ENCODE measurements around the gene ELOB.

ELOB gene

DNA sequence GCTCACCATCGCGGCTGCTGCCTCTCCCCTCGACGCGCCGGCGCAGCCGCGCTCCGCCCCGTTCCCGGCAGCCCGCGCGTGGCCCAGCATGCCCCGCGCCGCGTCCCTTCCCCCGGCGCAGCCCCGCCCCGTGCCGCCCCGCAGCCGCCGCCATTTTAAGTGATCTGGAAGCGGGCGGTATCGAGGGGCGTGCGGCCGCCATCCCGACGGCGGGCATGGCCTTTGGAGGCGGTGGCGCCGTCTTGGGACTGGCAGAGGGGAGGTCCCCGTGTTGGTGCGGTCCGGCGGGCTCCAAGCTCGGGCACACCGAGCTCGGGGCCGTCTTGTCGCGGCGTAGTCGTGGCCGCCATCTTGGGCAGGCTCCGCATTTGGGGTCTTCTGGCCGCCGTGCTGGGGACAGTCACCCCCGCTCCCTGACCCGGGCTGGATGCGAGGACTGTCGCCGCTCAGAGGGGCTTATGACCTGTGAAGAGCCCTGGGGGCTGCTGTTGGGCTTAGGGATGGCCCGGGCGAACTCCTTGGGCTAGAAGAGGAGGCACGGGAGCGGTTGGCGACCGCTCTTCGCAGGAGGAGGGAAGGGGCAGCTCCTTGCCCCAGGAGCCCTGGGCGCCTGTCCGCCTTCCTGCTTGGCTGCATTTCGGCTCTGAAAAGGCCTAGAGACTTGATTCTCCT is at the start of gene ELOB:
TSS of gene ELOB (minus strand) at position 50 of the 672 bp plus-strand sequence. CDS start at position 9, 41 bp downstream.
- DNase-seq, result peak; percentile 84

DNA sequence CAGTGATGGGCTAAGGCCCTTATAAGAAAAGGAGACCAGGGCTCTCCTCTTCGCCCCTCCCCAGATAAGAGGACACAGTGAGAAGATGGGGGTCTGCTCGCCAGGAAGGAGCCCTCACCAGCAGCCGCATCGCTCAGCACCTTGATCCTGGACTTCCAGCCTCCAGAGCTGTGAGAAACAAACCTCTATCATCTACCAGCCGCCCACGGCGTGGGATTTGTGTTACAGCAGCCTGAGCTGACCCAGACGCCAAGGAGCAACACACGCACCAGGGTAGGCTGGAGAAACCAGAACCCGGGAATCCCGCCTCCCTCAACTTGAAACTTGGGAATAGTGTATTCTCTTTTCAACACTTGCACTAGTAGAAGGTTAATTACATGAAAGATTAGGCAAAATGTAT is 48.8 kb upstream of the ELOB start:
- DNase-seq, result no peak

DNA sequence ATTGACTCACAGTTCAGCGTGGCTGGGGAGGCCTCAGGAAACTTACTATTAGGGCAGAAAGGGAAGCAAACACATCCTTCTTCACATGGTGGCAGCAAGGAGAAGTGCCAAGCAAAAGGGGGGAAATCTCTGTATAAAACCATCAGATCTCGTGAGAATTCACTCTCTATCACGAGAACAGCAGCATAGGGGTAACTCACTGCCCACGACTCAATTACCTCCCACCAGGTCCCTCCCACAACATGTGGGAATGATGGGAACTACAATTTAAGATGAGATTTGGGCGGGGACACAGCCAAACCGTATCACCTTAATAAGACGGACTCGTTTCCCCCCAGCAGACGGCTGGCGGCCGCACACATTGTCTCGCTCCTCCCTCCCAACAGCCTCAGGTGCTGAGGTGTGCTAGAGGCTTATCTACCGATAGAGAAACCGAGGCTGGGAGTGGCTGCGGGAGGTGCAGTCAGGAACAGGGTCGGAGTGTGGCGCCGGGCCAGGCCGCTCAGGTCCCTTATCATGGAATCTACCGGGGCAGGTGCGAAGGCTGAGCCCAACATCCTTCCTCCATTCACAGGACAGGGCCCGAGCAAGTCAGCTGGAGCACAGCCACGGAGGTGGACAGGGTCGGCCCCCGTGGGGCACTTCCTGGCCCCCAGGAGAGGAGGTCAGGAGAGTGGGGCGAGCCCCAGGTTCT is 48.1 kb upstream of the ELOB start:
- DNase-seq, result no peak

DNA sequence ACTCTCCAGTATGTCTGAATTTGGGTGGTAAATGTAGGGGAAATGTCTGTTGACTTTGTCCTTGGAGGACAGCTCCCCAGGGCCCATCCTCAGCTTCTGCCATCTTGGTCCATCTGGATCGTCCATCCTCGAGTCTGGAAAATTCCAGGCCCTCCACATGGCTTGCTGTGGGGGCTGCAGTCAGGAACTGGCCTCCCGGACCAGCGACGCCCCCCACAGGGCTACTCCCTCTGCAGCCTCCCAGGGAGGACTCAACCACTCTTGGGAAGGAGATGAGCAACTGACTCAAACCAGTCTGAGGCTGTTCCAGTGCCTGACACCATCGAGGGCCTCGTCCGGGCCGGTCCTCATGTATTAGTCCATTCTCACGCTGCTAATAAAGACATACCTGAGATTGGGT is 47.5 kb upstream of the ELOB start:
- no peak for DNase-seq

- DNase-seq, result no peak
Measured at GRCh38 chr16:2822496-2822895, 45.4 kb upstream of the ELOB start.

DNA sequence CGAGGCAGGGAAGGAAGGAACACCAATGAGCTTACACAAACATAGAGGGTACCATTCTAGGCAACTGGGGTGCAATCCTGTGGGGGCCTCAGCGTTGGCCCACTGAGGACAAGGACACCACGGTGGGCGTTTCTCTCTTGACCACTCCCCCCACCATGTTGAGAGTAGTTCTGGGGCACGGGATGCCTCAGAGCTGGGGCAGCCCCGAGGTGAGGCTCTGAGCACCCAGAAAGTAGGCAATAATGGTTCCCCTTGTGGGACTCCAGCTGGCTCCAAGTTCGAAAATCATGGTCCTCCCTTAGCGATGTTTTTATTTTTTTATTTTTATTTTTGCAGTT is 45.0 kb upstream of the ELOB start:
- no peak for DNase-seq

DNA sequence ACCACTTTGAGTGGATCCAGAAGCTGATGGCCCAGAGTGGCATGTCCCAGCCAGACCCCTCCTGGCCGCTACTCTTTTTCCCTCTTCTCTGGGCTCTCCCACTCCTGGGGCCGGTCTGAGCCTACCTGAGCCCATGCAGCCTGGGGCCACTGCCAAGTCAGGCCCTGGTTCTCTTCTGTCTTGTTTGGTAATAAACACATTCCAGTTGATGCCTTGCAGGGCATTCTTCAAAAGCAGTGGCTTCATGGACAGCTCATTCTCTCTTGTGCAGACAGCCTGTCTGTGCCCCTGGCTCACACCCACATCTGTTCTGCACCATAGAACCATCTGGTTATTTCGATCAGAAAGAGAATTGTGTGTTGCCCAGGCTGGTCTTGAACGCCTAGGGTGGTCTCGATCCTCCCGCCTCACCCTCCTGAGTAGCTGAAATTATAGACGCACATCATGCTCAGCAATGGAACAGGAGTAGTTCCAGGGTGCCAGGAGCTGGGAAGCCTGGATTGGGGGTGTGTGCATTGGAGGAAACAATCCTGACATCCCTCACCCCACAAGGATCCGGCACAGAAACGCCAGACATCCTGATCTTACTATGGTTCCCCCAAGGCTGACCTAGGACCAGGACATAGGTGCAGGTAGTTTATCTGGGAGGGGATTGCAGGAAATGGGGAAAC is 44.5 kb upstream of the ELOB start:
- no peak for DNase-seq

GRCh38 chr16:2820836-2821486 is 43.9 kb upstream of the ELOB start:
- no peak for DNase-seq

DNA sequence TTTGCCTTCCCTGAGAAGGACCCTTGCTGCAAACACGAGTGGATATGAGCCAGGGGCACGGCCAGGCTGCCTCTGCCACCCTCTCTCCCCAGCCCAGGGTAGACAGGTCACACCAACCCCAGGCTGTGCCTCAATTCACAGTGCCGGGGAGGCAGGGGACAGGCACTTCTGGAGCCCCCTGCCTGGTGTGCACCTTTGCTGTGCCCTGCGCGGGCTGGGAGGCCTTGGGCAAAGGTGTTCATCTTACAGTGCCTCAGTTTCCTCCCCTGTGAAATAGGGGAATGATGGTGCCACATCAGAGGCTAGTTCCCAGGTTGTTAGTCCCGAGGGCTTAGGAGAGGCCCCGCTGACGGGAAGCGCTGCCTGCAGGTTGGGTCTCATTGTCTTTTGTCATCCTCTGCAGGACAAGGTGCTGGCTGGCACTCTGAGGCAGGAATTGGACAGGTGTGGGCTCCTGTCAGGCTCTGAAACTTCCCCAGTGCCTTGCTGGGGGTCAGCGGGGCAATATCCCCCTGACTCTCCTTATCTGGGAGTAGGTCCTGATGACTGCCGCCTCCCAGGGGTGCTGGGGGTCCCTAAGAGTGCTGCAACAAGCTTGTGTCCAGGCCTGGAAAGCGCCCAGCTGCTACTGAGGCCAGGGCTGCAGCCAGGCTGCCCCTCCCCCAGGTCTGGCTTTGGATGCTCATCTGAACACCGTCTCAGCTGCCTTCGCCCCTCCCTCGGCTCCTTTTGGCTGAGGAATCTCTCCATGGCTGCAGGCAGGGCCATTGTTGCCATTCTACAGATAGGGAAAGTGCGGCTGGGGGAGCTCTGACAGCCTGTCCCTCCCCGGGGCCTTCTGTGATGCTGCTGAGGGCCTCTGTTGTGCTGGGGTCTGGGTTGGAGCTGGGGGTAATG is 43.1 kb upstream of the ELOB start:
- no peak for DNase-seq

DNA sequence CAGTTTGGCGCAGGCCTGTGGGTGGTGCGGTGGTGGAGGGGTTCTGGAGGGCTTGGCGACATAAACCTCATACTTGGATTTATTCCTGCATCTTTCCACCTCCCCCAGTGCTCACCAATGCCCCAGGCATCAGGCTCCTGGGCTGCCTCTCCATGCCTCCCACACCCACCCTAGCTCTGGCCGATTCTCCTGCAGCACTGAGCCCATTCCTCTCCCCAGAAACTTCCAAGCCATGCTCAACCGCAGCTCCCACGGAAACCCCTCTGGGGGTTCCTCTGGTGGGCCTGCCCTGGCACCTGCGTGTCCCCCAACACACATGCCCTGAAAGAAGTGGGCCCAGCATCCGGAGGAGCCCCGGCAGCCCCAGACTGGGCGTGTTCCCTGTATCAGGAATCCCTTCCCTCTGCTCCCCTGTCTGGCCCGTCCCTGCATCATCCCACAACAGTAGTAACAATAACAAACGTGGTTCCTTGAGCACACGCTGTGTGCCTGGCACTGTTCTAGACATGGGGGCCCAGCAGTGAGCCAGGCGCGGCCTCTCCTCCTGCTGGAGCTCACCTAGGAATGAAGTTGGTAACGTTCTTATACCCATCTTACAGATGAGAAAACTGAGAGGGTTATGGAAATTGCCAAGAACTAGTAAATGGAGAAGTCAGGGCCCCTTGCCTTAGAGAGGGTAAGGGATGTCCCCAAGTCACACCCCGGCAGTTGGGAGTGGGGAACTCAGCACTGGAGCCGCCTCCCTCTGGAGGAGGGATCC is 42.3 kb upstream of the ELOB start:
- no peak for DNase-seq

DNA sequence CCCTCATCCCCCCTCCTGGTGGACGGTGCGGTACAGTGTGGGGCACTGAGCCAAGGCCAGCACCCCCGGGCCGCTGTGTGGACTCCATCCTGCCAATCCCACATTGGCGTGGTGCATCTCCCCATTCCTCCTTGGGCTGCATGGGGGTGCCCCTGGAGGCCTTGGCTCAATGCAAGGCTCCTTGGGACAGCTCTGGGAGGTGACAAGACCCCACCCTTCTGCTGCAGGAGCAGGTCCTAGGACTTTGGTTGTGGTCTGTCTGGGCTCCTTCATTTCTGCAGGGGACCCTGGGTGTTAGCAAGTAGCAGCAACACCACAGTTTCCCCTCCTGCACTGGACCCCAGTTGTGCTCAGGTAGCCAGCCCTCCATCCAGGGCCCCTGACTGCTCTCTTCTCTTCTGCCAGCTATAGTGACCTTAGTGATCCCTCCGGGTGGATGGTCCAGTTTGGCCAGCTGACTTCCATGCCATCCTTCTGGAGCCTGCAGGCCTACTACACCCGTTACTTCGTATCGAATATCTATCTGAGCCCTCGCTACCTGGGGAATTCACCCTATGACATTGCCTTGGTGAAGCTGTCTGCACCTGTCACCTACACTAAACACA is 41.3 kb upstream of the ELOB start:
- DNase-seq, result no peak

- no peak for DNase-seq
Measured at GRCh38 chr16:2817340-2818271, 40.5 kb upstream of the ELOB start.

GRCh38 chr16:2816751-2817339 is 39.8 kb upstream of the ELOB start, which contains the start of gene PRSS21:
PRSS21 (plus strand) TSS chr16:2817237; CDS start chr16:2817269, 32 bp downstream.
- DNase-seq, result no peak

DNA sequence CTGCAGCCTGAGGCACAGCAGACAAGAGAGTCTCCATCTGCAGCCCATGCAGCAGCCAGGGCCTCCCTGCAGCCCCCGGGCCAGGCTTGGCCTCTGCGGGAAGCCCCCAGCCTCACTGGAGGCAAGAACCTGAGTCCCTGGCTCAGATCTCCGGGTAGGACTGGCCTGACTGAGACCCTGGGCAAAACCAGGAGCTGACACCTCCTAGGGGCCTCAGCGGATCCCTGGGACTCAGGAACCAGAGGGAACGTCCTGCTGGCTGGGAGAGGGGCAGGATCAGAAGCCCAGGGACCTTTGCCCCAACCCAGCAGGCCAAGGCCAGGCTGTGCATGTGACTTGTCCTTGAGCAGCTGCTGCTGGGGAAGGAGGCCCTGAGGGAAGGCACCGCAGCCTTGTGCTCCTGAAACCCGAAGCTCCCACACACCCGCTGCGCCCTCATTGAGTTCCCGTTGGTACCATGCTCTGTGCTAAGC is 38.3 kb upstream of the ELOB start:
- DNase-seq, result no peak

GRCh38 chr16:2814551-2815298 is 37.6 kb upstream of the ELOB start:
- DNase-seq, result no peak

GRCh38 chr16:2813771-2814221 is 36.7 kb upstream of the ELOB start:
- no peak for DNase-seq

GRCh38 chr16:2811703-2812471 is 34.8 kb upstream of the ELOB start:
- no peak for DNase-seq

GRCh38 chr16:2810651-2811050 is 33.6 kb upstream of the ELOB start:
- DNase-seq, result no peak
